ENCODE results near the gene DNAJA2. TPM values are rescaled to one million over a fixed set of nuclear protein-coding genes. Genes with fewer than 3 reads are reported as not detected.
A peak's percentile ranks its signal among the peaks of the same experiment; 100 is the strongest.

The DNAJA2 gene
- total RNA-seq, 1 donor from 2014 or later: 46.5 TPM

DNA sequence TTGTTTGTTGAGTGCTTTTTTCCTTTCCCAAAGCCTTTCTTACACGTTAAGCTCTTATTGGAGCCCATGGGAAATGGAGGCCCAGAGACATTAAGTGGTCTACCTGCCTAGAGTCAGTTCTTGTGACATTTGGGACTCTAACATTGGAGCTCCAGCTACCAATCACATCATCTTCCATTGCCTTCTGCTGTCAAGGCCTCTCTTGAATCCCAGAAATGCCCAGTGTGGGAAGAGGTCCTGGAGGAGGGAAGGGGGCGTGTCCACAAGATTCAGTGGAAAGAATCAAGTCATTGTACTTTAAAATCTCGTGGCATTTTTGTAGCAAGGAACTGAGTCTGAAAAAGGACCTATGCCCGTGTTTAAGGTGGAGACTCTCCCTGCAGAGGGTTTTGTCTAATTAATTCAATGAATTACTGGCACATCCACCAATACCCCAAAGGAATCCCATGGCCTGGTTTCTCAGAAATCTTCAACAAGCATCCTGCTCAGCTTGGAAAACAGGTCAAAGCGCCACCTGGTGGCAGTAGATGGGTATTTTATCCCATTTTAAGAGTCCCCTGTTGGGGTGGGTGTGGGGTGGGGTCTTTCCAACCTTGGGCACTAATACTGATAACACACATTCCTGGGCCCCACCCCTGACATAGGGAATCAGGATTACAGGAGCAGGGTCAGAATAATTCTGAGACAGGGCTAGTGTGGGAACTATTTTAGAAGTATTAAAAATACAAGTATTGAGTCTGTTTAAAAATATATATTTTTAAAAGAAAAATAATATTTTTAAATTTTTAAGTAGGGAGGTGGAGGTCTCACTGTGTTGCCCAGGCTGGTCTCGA is 64.7 kb downstream of the DNAJA2 start:
- ATAC-seq (peak; percentile 70), DNase-seq (ENCODE audit: low spot score) (peak; percentile 75)
- intact Hi-C loops (cut with DNase I): loop anchor here (5.0 kb wide), 1 partner anchor 56 kb away; no protein-coding TSS in a partner anchor

DNA sequence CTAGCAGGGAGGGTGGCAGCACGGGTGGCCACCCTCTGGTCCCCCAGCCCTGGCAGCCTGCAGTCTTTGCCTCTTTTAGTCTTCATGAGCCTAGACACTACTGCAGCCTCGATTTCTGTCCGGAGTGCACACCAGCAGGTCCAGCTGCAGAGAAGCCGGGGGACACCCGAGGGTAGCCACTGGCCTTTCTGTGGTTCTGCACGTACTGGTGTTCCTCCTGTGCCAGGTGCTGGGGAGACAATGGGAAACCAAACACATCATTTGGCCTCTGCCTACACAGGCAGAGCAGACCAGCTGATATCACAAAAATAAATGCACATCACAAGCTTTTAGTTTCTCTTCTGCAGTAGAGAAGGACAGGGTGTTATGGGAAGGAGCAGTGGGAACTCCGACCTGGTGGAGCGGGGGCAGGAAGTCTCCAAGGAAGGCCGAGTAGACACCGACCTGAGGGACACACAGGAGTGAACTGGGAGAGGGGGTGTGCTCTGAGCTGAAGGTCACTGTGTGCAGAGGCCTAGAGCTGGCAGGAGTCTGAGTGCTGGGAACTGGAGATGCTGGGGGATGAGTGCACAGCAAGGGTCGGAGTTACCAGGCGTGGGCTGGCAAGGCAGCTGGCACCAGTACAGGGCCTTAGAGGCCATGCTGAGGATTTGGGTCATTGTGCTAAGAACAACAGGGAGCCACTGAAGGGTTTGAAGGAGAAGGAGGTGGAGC is 66.3 kb downstream of the DNAJA2 start:
- intact Hi-C loops (cut with DNase I): loop anchor here (5.0 kb wide), 1 partner anchor 55 kb away; no protein-coding TSS in a partner anchor
- ATAC-seq: peak; percentile 40
- DNase-seq (ENCODE audit: low spot score): no peak

DNA sequence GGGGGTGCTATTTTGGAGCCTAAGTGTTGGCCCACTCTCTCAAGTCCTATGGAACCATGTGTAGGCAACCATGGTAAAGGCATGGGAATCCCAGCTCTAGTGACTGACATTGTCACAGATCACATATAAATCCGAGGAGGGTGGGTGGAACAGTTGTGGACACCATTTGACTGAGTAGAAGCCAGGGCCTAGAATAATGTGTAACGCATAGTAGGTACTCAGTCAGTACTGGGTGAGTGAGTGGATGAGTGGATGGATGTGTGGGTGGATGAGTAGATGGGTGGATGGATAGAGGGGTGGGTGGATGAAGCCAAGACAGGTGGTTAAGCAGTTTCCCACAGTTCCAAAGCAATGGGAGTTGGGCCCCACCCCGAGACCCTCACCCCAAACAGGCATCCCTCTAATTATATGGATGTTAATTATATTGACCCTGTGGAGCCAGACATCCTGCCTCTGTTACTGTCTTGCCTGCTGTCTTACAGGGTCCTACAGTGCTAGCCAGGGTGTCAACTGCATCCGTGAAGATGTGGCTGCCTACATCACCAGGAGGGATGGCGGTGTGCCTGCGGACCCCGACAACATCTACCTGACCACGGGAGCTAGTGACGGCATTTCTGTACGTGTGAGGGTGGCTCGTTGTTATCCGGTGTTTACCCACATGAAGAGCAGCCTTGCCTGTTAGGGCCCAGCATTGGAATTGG is 67.0 kb downstream of the DNAJA2 start:
- no peak for DNase-seq (ENCODE audit: low spot score)
- ATAC-seq: no peak
- intact Hi-C loops (cut with DNase I): loop anchor here (5.0 kb wide), 1 partner anchor 54 kb away; no protein-coding TSS in a partner anchor

Other genes starting within 250 kb of the DNAJA2 start
- gene MYLK3, start 225.3 kb downstream of the DNAJA2 start, total RNA-seq: 2.0 TPM
- gene C16orf87, start 142.5 kb downstream of the DNAJA2 start, total RNA-seq: 9.5 TPM
- gene GPT2, start 89.3 kb downstream of the DNAJA2 start, total RNA-seq: 37.1 TPM
- 1.9 TPM for gene NETO2, start 170.3 kb upstream of the DNAJA2 start, total RNA-seq

All from sciatic nerve (tissue), 2 donors.